Bronchial smooth muscle cell (primary cell): ENCODE data around the gene GNPTAB. TPM values are rescaled to one million over a fixed set of nuclear protein-coding genes. Genes with fewer than 3 reads are reported as not detected.

Experiments
- total RNA-seq: library from RNA; depleted of rRNA; stranded (reverse); fragments of >200 nt; gene quantifications from 2 replicates; pipeline ENCODE4 v1.2.1, GENCODE V29; 2014

The GNPTAB gene
- total RNA-seq = 28.1 and 30.5 TPM in 2 replicates

DNA sequence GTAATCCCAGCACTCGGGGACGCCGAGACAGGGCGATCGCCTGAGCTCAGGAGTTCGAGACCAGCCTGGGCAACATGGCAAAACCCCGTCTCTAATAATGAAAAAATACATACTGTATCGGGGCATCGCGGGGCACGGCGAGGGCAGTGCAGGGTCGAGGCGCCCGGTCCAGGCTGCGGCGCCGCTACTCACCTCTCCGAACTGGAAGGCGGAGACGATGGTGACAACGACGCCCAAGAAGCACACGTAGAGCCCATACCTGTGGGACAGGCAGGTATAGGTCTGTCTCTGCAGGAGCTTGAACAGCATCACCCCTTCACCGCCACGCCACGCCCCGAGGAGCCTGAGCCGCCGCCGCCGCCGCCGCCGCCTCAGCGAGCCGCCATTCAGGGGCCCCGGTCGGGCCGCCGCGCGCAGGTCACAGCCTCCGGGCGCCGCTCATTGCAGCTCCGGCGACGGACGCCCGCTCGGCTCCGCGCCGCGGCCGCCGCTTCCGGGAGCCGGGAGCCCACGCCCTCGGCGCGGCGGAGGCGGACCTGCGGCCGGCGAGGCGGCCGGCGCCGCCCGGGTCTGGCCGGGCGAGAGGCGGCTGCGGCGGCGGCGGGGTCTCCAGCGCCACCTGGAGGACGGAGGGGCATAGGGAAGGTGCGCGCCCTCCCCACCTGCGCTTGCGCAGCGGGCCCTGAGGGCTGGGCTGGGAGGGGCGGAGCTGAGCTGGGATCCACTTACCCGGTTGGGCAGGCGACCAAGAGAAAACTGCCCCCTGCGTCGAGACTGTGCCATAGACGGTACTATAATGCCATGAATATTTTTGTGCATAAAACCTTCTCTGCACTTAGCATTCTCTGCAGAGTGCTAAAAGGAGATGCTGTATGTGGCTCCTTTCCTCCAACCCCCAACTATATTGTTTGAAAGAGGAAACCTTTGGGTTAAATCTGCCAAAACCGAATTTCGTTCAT lies at the start of gene GNPTAB:
GNPTAB (minus strand) TSS at position 593 of the 959 bp plus-strand sequence; CDS start at position 309, 284 bp downstream.

DNA sequence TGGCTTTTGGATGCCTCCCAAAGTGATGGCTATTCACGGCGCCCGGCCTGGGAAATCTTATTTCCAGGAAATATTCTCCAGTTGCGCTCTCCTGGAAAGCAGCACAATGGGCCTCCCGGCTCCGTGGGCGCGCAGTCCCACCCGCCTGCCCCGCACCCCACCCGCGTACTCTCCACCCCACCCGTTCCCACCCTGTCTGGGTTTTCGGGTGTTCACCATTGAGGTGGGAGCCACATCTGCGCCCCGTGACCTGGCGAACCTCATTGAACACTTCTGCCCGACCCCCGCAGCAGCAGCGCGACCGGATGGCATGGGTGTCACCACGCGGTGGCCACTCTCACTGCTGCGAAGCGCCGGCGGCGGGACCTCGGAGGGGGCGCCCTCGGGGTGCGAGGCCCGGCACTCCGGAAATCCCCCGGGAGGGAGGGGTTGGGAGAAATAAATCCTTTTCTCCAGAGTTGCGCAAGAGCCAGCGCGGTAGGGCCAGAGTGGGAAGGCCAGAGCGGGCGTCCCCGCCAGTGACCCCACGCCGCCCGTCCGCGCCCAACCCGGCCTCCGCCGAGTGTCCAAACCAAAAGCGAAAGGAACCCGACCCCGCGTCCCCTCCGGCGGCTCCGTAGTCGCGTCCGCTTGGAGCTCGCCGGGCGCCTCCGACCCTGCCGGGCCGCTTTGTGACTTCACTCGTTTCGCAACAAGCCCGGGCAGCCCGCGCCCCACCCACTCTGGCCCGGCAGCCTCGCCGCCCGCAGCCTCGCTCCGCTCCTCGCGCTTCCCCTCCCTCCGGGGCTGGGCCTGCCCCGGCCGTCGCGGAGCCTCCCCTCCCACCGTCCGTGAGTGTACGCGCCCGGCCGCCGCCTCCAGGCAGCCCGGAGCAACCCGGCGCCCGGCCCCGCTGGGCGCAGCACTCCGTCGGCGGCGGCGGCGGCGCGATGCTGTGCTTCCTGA lies 46.4 kb upstream of the GNPTAB start, which contains the start of gene DRAM1:
DRAM1 (plus strand) TSS at position 720 of the 945 bp plus-strand sequence; CDS start at position 930, 210 bp downstream.

DNA sequence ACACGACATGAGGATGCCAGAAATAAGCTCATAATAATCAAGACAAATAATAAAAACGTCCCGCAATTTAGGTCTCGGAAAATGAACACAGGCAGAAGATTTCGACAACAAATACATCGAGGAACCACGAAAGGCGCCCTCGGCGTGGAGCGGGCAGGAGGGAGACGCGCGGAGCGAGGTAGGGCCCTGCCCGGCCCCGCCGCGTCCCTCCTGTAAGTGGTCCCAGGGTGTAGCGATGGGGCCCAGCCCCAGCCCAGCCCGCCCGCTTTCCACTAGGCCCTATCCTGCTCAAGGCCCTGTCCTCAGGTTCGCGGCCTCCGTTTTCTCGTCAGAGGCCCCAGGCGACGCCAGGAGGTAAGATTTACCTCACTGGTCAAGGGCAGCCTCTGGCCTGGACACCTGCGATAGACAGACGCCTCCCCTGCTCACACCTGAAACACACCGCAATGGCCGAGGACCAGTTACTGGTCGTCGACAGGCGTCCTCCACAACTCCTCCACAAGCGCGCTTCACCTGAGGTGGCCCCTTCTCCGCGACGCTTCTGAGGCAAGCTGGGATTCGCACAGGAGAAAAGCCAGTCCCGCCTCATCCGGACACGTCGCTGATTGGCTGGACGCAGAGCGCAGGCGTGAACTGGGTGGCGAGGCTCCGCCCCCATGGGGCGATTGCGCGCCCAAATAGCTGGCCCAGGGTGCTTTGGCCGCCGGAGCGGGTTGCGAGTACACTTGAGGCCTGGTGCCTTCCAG lies 91.7 kb downstream of the GNPTAB start, which contains the start of gene SYCP3:
SYCP3 (minus strand) TSS at position 543 of the 746 bp plus-strand sequence. CDS start 1,527 bp downstream, outside the sequence.

DNA sequence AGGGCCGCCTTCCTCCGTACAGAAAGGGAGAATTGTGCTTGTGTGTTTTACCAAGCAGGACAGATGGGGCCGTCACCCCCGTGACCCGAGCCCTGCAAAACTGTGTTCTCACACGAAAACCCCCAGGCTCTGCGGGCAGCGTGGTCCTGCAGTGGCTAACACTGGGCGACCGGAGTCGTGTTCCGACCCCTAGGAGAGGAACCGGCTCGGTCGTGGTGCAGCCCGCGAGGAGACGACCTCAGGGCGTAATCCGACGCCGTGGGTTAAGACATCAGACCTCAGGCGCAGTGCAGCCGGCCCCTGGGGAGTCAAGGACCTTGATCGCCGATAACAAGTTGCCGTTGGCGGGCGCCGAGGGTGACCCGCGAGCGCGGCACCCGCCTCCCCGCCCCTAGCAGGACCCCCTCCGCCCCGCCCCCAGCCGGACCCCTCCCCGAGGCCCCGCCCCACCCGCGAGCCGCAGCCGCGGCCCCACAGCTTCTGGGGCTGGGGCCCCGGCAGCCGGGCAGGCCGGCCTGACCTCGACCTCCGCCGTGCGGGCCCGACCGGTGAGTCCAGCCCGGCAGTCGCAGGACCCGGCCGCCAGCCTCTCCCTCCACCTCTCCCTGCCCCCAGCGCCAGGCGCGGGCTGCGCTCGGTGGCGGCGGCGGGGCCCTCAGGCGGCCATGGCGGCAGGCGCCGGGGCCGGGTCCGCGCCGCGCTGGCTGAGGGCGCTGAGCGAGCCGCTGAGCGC lies 133.4 kb downstream of the GNPTAB start, which contains the start of gene CHPT1:
CHPT1 (plus strand) TSS at position 444 of the 733 bp plus-strand sequence; CDS start at position 666, 222 bp downstream.

Other genes with a start within 250 kb of the GNPTAB start
- not detected in 2 replicates for gene MYBPC1, start 236.0 kb downstream of the GNPTAB start, total RNA-seq
- 14.4 and 25.1 TPM in 2 replicates for gene CHPT1, start 133.3 kb downstream of the GNPTAB start, total RNA-seq
- gene SYCP3, start 91.5 kb downstream of the GNPTAB start, total RNA-seq = under 0.01 and 0.34 TPM in 2 replicates
- 30.6 and 41.1 TPM in 2 replicates for gene DRAM1, start 46.6 kb upstream of the GNPTAB start, total RNA-seq
- gene WASHC3, start 231.0 kb upstream of the GNPTAB start, total RNA-seq = 108 and 140 TPM in 2 replicates